HepG2 (cell line): Measurements from ENCODE around the gene NCKAP1. TPM values are rescaled to one million over a fixed set of nuclear protein-coding genes. Genes with fewer than 3 reads are reported as not detected.

Experiments
- ATAC-seq: fragments of 200-7000 bp; cut with Tn5 transposase; 3 replicates; pipeline ENCODE4 v1.9.1; 2020; ENCODE audit warnings: mild to moderate bottlenecking, moderate library complexity
- BruUV-seq: library from RNA; stranded (reverse); fragments of 400-500 nt; replicated peaks from 2 replicates; lab custom pipeline; 2021; lab: Mats Ljungman, UMichigan
- CTCF ChIA-PET: fragments of 300-600 bp; formaldehyde crosslinking; extraction: SDS; loops from one replicate; lab custom pipeline; 2021; ENCODE audit warnings: low total read pairs, inconsistent platforms, low intra/inter-chr PET ratio; lab: Yijun Ruan, JAX
- POLR2A ChIA-PET: fragments of 350-600 bp; sonication (Branson Sonifier 250); formaldehyde crosslinking; loops from one replicate; lab custom pipeline; 2020; ENCODE audit warnings: antibody characterized with exemption, inconsistent platforms; lab: Yijun Ruan, JAX
- DNase-seq: peaks from one replicate; pipeline ENCODE4 v3.0.0-alpha.2; 2015; ENCODE audit warnings: low spot score
- FAIRE-seq: peaks from 3 replicates; lab custom pipeline; 2011; peaks lifted over from hg19 to GRCh38; lab: Jason Lieb, UNC
- H2AFZ ChIP-seq: one replicate; pipeline ENCODE4 v1.6.1; 2011; ENCODE audit warnings: low read length, inconsistent platforms
- H3K27ac ChIP-seq: fragments of 300-600 bp; 3 replicates; pipeline ENCODE4 v1.8.0; 2011; ENCODE audit warnings: mixed run types, mild to moderate bottlenecking, mixed read lengths, low read length, inconsistent platforms; ENCODE audit not compliant: insufficient read depth; ENCODE audit errors: extremely low read length
- H3K27me3 ChIP-seq, 2 experiments: fragments of 200-600 bp in 1 of 2; 2 replicates in 1 of 2; 3 replicates in 1 of 2; pipeline versions ENCODE4 v1.6.0 to v1.8.0; 2011; ENCODE audit warnings: low read length in 2 of 2, mild to moderate bottlenecking in 2 of 2, moderate library complexity in 2 of 2, inconsistent platforms in 1 of 2; ENCODE audit not compliant: insufficient read depth in 2 of 2, control insufficient read depth in 1 of 2
- H3K36me3 ChIP-seq, 2 experiments: fragments of 200-600 bp in 1 of 2; replicated peaks in 1 of 2; 2 replicates in 1 of 2; 3 replicates in 1 of 2; pipeline versions ENCODE4 v1.5.1 to v1.8.0; 2011; ENCODE audit warnings: low read length in 2 of 2, inconsistent platforms in 1 of 2; ENCODE audit not compliant: insufficient read depth in 2 of 2, control insufficient read depth in 1 of 2
- H3K4me1 ChIP-seq: 2 replicates; pipeline ENCODE4 v1.5.1; 2012; ENCODE audit warnings: low read length, inconsistent platforms; ENCODE audit not compliant: insufficient read depth
- H3K4me2 ChIP-seq: 2 replicates; pipeline ENCODE4 v1.6.0; 2011; ENCODE audit warnings: low read depth, low read length, inconsistent platforms
- H3K4me3 ChIP-seq, 3 experiments: fragments of 200-600 bp in 1 of 3; sonication (generic), shearing (Covaris generic) in 1 of 3; replicated peaks in 1 of 3; 2 replicates each; pipeline ENCODE4 v1.5.1; 2011 to 2016; ENCODE audit warnings: low read length in 3 of 3, inconsistent platforms in 2 of 3, low read depth in 2 of 3, mild to moderate bottlenecking in 2 of 3, control low read depth in 1 of 3, mixed read lengths in 1 of 3; ENCODE audit not compliant: insufficient read depth in 1 of 3
- H3K79me2 ChIP-seq: one replicate; pipeline ENCODE4 v1.6.1; 2011; ENCODE audit warnings: low read length, inconsistent platforms; ENCODE audit not compliant: insufficient read depth
- H3K9ac ChIP-seq: 2 replicates; pipeline ENCODE4 v1.6.0; 2011; ENCODE audit warnings: mild to moderate bottlenecking, low read depth, low read length, inconsistent platforms; ENCODE audit not compliant: insufficient read depth
- H3K9me3 ChIP-seq: 2 replicates; pipeline ENCODE4 v1.5.1; 2012; ENCODE audit warnings: mild to moderate bottlenecking, low read length
- H4K20me1 ChIP-seq: 2 replicates; pipeline ENCODE4 v1.6.0; 2011; ENCODE audit warnings: inconsistent platforms, mild to moderate bottlenecking, low read length, moderate library complexity; ENCODE audit not compliant: insufficient read depth
- ARNT2 ChIP-seq: sonication (generic); formaldehyde crosslinking; IDR thresholded peaks from 2 replicates; pipeline ENCODE4 v1.8.0; 2022; ENCODE audit warnings: mild to moderate bottlenecking, low read depth, missing genetic modification reagents, moderate library complexity
- BORCS8-MEF2B ChIP-seq: sonication (generic); formaldehyde crosslinking; IDR thresholded peaks from 2 replicates; pipeline ENCODE4 v1.8.0; 2022; ENCODE audit warnings: mild to moderate bottlenecking, missing genetic modification reagents
- CC2D1A ChIP-seq: sonication (generic); formaldehyde crosslinking; IDR thresholded peaks from 2 replicates; pipeline ENCODE4 v1.8.1; 2023; ENCODE audit warnings: mild to moderate bottlenecking, missing genetic modification reagents
- CEBPB ChIP-seq: IDR thresholded peaks from 2 replicates; pipeline ENCODE4 v1.6.1; 2011; ENCODE audit warnings: low read depth, low read length, improper control_type of control experiment, borderline replicate concordance
- DNMT1 ChIP-seq: sonication (generic); formaldehyde crosslinking; IDR thresholded peaks from 2 replicates; pipeline ENCODE4 v1.5.1; 2020; ENCODE audit warnings: mild to moderate bottlenecking, missing genetic modification reagents
- HDAC6 ChIP-seq: fragments of 200-600 bp; sonication (generic); IDR thresholded peaks from 2 replicates; pipeline ENCODE4 v1.7.0; 2017; ENCODE audit warnings: mild to moderate bottlenecking, antibody characterized with exemption, low read length, low read depth
- IRF2 ChIP-seq: IDR thresholded peaks from 2 replicates; pipeline ENCODE4 v1.6.1; 2018; ENCODE audit warnings: missing genetic modification reagents, missing compliant biosample characterization
- KDM5B ChIP-seq: sonication (generic); formaldehyde crosslinking; IDR thresholded peaks from 2 replicates; pipeline ENCODE4 v1.4.0; 2020; ENCODE audit warnings: missing genetic modification reagents, mild to moderate bottlenecking, borderline replicate concordance
- NCOA5 ChIP-seq: sonication (generic); formaldehyde crosslinking; IDR thresholded peaks from 2 replicates; pipeline ENCODE4 v1.4.0; 2020; ENCODE audit warnings: missing genetic modification reagents
- STAT5B ChIP-seq: sonication (generic); formaldehyde crosslinking; IDR thresholded peaks from 2 replicates; pipeline ENCODE4 v1.4.0; 2020; ENCODE audit warnings: missing genetic modification reagents
- U2AF2 ChIP-seq: fragments of 200-400 bp; formaldehyde crosslinking; IDR thresholded peaks from 2 replicates; pipeline ENCODE4 v1.6.1; 2017; ENCODE audit warnings: low read depth, mild to moderate bottlenecking, low read length
- ZMYM4 ChIP-seq: sonication (generic); formaldehyde crosslinking; IDR thresholded peaks from 2 replicates; pipeline ENCODE4 v1.8.1; 2023; ENCODE audit warnings: mild to moderate bottlenecking, missing genetic modification reagents
- ZNF12 ChIP-seq: sonication (generic); formaldehyde crosslinking; IDR thresholded peaks from 2 replicates; pipeline ENCODE4 v1.5.0; 2020; ENCODE audit warnings: missing genetic modification reagents
- ZNF296 ChIP-seq: sonication (generic); formaldehyde crosslinking; conservative IDR thresholded peaks from 2 replicates; pipeline ENCODE4 v1.5.0; 2020; ENCODE audit warnings: mild to moderate bottlenecking, missing genetic modification reagents
- ZNF552 ChIP-seq: sonication (generic); formaldehyde crosslinking; IDR thresholded peaks from 2 replicates; pipeline ENCODE4 v1.9.0; 2022; ENCODE audit warnings: missing genetic modification reagents, mild to moderate bottlenecking, borderline replicate concordance
- WGBS: methylation state at CpG from one replicate; pipeline ENCODE4 v1.1.6; 2017; ENCODE audit warnings: low lambda C conversion rate; 5-methylcytosine and 5-hydroxymethylcytosine counted together
- in situ Hi-C: cut with HindIII; loops from 2 replicates; pipeline ENCODE4 v1.10.0; 2017; ENCODE audit warnings: low pct_unique_long_range_greater_than_20kb; ENCODE audit not compliant: extremely low pct_ligation_motif_present
- intact Hi-C: fragments of 100-400 bp; cut with micrococcal nuclease; formaldehyde crosslinking; loops from one replicate; pipeline ENCODE4 v1.10.0; 2022; ENCODE audit not compliant: unreplicated experiment
- polyA plus RNA-seq, 8 experiments: library from polyadenylated mRNA; depleted of rRNA in 3 of 8; stranded (reverse) in 7 of 8; unstranded in 1 of 8; fragments of >200 nt; fragmentation: Illumina TruSeq in 4 of 8; extraction: Trizol in 4 of 8; gene quantifications; 2 replicates each; pipeline versions ENCODE4 v1.2.1 to v1.2.3, GENCODE V29; 2011 to 2016; ENCODE audit warnings: low read depth in 4 of 8, missing spikeins in 1 of 8, mixed read lengths in 1 of 8; ENCODE audit not compliant: insufficient read depth in 1 of 8
- total RNA-seq, 5 experiments: library from RNA; depleted of rRNA; stranded (reverse); fragments of >200 nt; fragmentation: Illumina TruSeq; extraction: Trizol; gene quantifications; 2 replicates each; pipeline ENCODE4 v1.2.3, GENCODE V29; 2016; ENCODE audit warnings: low read depth in 1 of 5
- TF ChIP-seq, protein P1 (sequence below): sonication (generic); formaldehyde crosslinking; IDR thresholded peaks from 2 replicates; pipeline ENCODE4 v1.4.0; 2020; ENCODE audit warnings: missing genetic modification reagents

Gene NCKAP1
- total and polyA plus RNA-seq, 2 of the 13 experiments (the other 11 are each of a cell fraction or from before 2014, with no cell fraction given): 72.1 to 96.3 TPM

DNA sequence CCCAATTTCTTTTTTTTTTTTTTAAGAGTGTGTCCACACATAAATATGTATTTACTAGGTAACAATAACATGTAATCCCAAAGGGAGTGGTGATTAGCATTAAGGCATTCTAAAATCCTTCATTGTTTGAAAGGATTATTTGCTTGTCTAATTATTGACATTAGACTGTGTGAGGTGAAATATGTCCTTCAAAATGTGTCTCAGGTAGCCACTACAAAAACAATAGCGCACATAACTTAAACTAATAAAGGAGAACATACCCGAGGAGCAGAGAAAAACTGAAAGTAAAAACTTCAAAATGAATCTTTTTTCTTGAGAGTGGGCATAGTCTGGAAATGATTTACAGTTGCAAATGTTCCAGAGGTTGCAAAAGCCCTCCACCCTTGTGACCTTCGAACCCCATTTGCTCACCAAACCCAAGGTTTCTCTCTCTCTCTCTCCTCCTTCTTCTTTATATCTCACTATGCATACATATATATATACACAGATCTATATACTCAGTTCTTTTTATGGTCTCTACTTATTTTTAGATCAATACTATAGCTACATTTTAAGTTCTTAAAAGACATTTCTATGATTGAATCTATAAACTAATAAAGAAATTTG, 147.4 kb downstream of the NCKAP1 start (continued):
- TF ChIP-seq, protein P1, sequence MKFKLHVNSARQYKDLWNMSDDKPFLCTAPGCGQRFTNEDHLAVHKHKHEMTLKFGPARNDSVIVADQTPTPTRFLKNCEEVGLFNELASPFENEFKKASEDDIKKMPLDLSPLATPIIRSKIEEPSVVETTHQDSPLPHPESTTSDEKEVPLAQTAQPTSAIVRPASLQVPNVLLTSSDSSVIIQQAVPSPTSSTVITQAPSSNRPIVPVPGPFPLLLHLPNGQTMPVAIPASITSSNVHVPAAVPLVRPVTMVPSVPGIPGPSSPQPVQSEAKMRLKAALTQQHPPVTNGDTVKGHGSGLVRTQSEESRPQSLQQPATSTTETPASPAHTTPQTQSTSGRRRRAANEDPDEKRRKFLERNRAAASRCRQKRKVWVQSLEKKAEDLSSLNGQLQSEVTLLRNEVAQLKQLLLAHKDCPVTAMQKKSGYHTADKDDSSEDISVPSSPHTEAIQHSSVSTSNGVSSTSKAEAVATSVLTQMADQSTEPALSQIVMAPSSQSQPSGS (CRISPR knock-in tag): no peak
- TF ChIP-seq ARNT2 (CRISPR knock-in tag) (no peak), U2AF2 (no peak), CEBPB (peak; percentile 88), HDAC6 (no peak), KDM5B (no peak), NCOA5 (CRISPR knock-in tag) (no peak), ZNF12 (CRISPR knock-in tag) (no peak), ZNF296 (CRISPR knock-in tag) (no peak), ZMYM4 (CRISPR knock-in tag) (peak; percentile 67), IRF2 (CRISPR knock-in tag) (peak; percentile 47; the same call in 1 of the 2 replicates), STAT5B (CRISPR knock-in tag) (no peak), BORCS8-MEF2B (no peak), DNMT1 (CRISPR knock-in tag) (no peak)

GRCh38 chr2:182890305-182890704, 148.0 kb downstream of the NCKAP1 start:
- Histone ChIP-seq H4K20me1 (no peaks in the 10 kb centered on the region), H3K79me2 (no peaks in the 10 kb centered on the region), H3K27me3 (no peaks in the 10 kb centered on the region), H3K4me1 (peaks cover 25% of the 10 kb centered on the region), H3K4me2 (peak overlapping the region; percentile 82), H2AFZ (no peak overlapping the region), H3K4me3 (peak overlapping the region; percentile 8 to 70 (median 58); a peak in 4 of 6 replicates), H3K36me3 (no peaks in the 10 kb centered on the region), H3K9me3 (no peaks in the 10 kb centered on the region), H3K27ac (peak overlapping the region; percentile 72), H3K9ac (no peak overlapping the region)
- ChIA-PET POLR2A (no interaction called here), CTCF (no interaction called here)
- intact Hi-C loops: no loop called here
- FAIRE-seq: peak; percentile 15
- ATAC-seq: no peak
- no peak for TF ChIP-seq ZNF552 (CRISPR knock-in tag)
- TF ChIP-seq CC2D1A (CRISPR knock-in tag): 0 out of 2 replicates have a peak, but pooled peaks have one; percentile 42
- 34% methylated on average over 7 of the region's 7 CpGs for WGBS
- DNase-seq: no peak
- in situ Hi-C loops: no loop called here
- no TSS peak for BruUV-seq
